Measurements from ENCODE around the gene ALOX5. TPM values are rescaled to one million over a fixed set of nuclear protein-coding genes. Genes with fewer than 3 reads are reported as not detected.

ALOX5 gene
- total and polyA plus RNA-seq, 2 of the 4 experiments (the other 2 are of a cell fraction) = not detected

GRCh38 chr10:45382591-45382990 is 8.6 kb downstream of the ALOX5 start:
- Histone ChIP-seq H3K14ac (replicated peaks; ENCODE audit: low read depth, low read length) (no peak overlapping the region), H3K23ac (ENCODE audit: low read depth, low read length) (no peak overlapping the region), H2BK5ac (ENCODE audit: low read depth, low read length, poor library complexity, severe bottlenecking) (no peak overlapping the region), H3K4me3 (ENCODE audit: insufficient read depth, low read depth, low read length) (no peak overlapping the region), H4K8ac (ENCODE audit: low read depth in 2 of 2, low read length in 2 of 2) (no peak overlapping the region), H3K4me1 (ENCODE audit: control insufficient read depth, insufficient read depth, low read length) (no peaks in the 10 kb centered on the region), H3K18ac (ENCODE audit: low read depth, low read length) (no peak overlapping the region), H3K9me3 (ENCODE audit: control insufficient read depth, insufficient read depth, low read length) (no peaks in the 10 kb centered on the region), H4K91ac (ENCODE audit: insufficient read depth, low read depth, low read length) (no peak overlapping the region), H3K36me3 (ENCODE audit: control insufficient read depth, insufficient read depth, low read length) (no peaks in the 10 kb centered on the region), H4K5ac (ENCODE audit: low read depth, low read length) (no peak overlapping the region), H2BK120ac (ENCODE audit: low read depth, low read length) (no peak overlapping the region), H2AK5ac (ENCODE audit: low read depth, low read length) (no peak overlapping the region), H3K9ac (ENCODE audit: low read depth, low read length) (no peak overlapping the region), H3K27me3 (ENCODE audit: control insufficient read depth, insufficient read depth, low read length) (peaks cover 3% of the 10 kb centered on the region), H3K27ac (ENCODE audit: insufficient read depth, low read length) (no peak overlapping the region), H2BK20ac (ENCODE audit: low read depth, low read length) (no peak overlapping the region), H3K79me1 (ENCODE audit: low read depth in 1 of 2, low read length in 2 of 2) (no peaks in the 10 kb centered on the region), H3K9me1 (ENCODE audit: insufficient read depth, low read length) (no peaks in the 10 kb centered on the region), H4K20me1 (ENCODE audit: insufficient read depth, low read length) (no peaks in the 10 kb centered on the region), H3K4ac (ENCODE audit: low read depth, low read length) (no peak overlapping the region), H3K4me2 (ENCODE audit: low read depth, low read length) (no peak overlapping the region), H2AK9ac (replicated peaks; ENCODE audit: low read depth, low read length, poor library complexity) (no peak overlapping the region), H3K56ac (ENCODE audit: extremely low read depth, insufficient read depth, low read length) (no peak overlapping the region), H2AFZ (replicated peaks; ENCODE audit: low read length, poor library complexity) (no peak overlapping the region), H2BK15ac (ENCODE audit: low read depth, low read length) (no peak overlapping the region)
- no TSS peak for BruUV-seq (replicated peaks)
- 68% methylated on average over 5 of the region's 17 CpGs; no CpG with 5 or more reads in 1 of the 2 experiments for WGBS, 2 experiments (ENCODE audit: extremely low coverage in 2 of 2, insufficient read length in 1 of 2)
- in situ Hi-C loops (cut with MboI; ENCODE audit: low sequenced_read_pairs) = no loop called here
- DNase-seq (no peak), ATAC-seq (ENCODE audit: low read depth) (no peak)
- ChIA-PET POLR2A (ENCODE audit: unreplicated experiment) (no interaction called here), CTCF (no interaction called here)
- dilution Hi-C loops (cut with HindIII; ENCODE audit: low sequenced_read_pairs, unreplicated experiment) = no loop called here
- intact Hi-C loops (cut with micrococcal nuclease) = loop anchor here (10.0 kb wide), 1 partner anchor 108 kb away; no protein-coding TSS in a partner anchor
- no peak for TF ChIP-seq NFE2L2 (IDR thresholded peaks at IDR 0.05; ENCODE audit: low read depth, low read length)
- TF ChIP-seq MAZ (IDR thresholded peaks at IDR 0.05; ENCODE audit: borderline replicate concordance, low read depth, low read length) = no peak
- no peak for TF ChIP-seq USF2 (IDR thresholded peaks at IDR 0.05; ENCODE audit: low read depth, low read length)

All from IMR-90 (cell line).